Type B pancreatic cell (in vitro differentiated cells): Measurements from ENCODE around the gene EPB41L2. TPM values are rescaled to one million over a fixed set of nuclear protein-coding genes. Genes with fewer than 3 reads are reported as not detected.

Experiments
- DNase-seq: peaks from one replicate; pipeline ENCODE4 v3.0.0; 2021; ENCODE audit warnings: mixed read lengths; ENCODE audit not compliant: unreplicated experiment; ENCODE audit errors: extremely low spot score
- H3K27ac Mint-ChIP-seq: 2 replicates; pipeline ENCODE4 v1.8.0; 2021; ENCODE audit warnings: mild to moderate bottlenecking, mixed read lengths
- H3K27me3 Mint-ChIP-seq: 2 replicates; pipeline ENCODE4 v1.8.0; 2021; ENCODE audit warnings: mixed read lengths
- H3K36me3 Mint-ChIP-seq: 2 replicates; pipeline ENCODE4 v1.8.0; 2021; ENCODE audit warnings: mixed read lengths
- H3K4me1 Mint-ChIP-seq: one replicate; pipeline ENCODE4 v1.8.0; 2021; ENCODE audit warnings: mixed read lengths; ENCODE audit not compliant: unreplicated experiment
- H3K4me3 Mint-ChIP-seq: 2 replicates; pipeline ENCODE4 v1.8.0; 2021; ENCODE audit warnings: mild to moderate bottlenecking, mixed read lengths
- H3K9me3 Mint-ChIP-seq: 2 replicates; pipeline ENCODE4 v1.8.0; 2021; ENCODE audit warnings: mixed read lengths
- total RNA-seq: library from RNA; stranded (reverse); gene quantifications from 2 replicates; pipeline ENCODE4 v1.2.1, GENCODE V29; 2021; ENCODE audit warnings: low replicate concordance
- TF ChIP-seq, protein P1 (sequence below): fragments of 200-600 bp; sonication (generic); conservative IDR thresholded peaks from 2 replicates; pipeline ENCODE4 v1.5.0; 2021; ENCODE audit warnings: antibody characterized with exemption, mild to moderate bottlenecking

The EPB41L2 gene
- total RNA-seq, 1 donor from 2014 or later = 74.8 TPM

DNA sequence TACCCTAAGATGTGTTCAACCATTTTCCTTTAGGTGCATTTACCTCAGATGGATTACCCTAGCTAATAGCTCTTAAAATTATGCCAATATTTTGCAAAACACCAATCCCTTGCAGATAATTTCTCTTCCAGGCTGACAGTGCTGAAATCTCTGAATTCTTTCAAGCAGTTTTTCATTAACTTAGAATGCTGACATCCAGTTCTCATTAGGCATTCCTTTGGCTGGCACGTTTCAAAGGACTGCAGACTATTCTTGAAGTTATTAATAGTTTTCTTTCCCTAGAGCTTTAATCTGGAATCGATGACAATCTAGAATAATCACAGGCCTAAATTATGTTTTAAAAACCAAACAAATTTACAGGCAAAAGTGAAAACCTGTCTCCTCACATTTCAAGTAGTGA, 167.5 kb downstream of the EPB41L2 start:
- Mint-ChIP-seq H3K9me3 (no peaks in the 10 kb centered on the region), H3K36me3 (peaks cover 12% of the 10 kb centered on the region), H3K4me1 (no peaks in the 10 kb centered on the region), H3K27me3 (no peaks in the 10 kb centered on the region), H3K27ac (no peak overlapping the region), H3K4me3 (no peak overlapping the region)
- TF ChIP-seq, protein P1, sequence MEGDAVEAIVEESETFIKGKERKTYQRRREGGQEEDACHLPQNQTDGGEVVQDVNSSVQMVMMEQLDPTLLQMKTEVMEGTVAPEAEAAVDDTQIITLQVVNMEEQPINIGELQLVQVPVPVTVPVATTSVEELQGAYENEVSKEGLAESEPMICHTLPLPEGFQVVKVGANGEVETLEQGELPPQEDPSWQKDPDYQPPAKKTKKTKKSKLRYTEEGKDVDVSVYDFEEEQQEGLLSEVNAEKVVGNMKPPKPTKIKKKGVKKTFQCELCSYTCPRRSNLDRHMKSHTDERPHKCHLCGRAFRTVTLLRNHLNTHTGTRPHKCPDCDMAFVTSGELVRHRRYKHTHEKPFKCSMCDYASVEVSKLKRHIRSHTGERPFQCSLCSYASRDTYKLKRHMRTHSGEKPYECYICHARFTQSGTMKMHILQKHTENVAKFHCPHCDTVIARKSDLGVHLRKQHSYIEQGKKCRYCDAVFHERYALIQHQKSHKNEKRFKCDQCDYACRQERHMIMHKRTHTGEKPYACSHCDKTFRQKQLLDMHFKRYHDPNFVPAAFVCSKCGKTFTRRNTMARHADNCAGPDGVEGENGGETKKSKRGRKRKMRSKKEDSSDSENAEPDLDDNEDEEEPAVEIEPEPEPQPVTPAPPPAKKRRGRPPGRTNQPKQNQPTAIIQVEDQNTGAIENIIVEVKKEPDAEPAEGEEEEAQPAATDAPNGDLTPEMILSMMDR = no peak
- no peak for DNase-seq

DNA sequence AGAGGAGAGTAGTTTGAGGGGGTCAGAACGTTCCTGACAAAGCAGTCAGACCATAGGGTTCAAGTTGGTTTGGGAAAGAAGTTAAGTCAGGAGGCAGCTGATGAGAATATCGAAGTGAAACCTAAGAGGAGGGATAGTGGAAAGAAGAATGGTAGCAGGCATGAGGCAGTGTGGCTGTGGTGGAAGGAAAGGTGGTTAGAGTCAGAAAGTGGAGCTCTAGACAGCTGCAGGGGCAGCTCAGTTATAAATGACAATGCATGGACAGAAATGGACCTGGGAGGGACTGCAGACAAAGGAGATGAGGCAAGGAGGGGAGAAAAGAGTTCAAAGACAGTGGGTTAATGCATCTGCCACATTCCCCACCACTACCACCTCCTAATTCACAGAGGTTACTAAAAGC, 169.3 kb downstream of the EPB41L2 start:
- TF ChIP-seq, protein P1 = no peak
- Mint-ChIP-seq H3K4me1 (no peaks in the 10 kb centered on the region), H3K4me3 (no peak overlapping the region), H3K9me3 (no peaks in the 10 kb centered on the region), H3K27me3 (no peaks in the 10 kb centered on the region), H3K36me3 (peaks cover 15% of the 10 kb centered on the region), H3K27ac (no peak overlapping the region)
- no peak for DNase-seq

GRCh38 chr6:130893277-130893676, 169.8 kb downstream of the EPB41L2 start:
- Mint-ChIP-seq H3K27ac (no peak overlapping the region), H3K4me1 (no peaks in the 10 kb centered on the region), H3K36me3 (peaks cover 15% of the 10 kb centered on the region), H3K27me3 (no peaks in the 10 kb centered on the region), H3K9me3 (no peaks in the 10 kb centered on the region), H3K4me3 (no peak overlapping the region)
- DNase-seq = no peak
- TF ChIP-seq, protein P1 = no peak

- peaks cover 15% of the 10 kb centered on the region for H3K36me3 Mint-ChIP-seq
- TF ChIP-seq, protein P1 = no peak
- no peaks in the 10 kb centered on the region for H3K4me1 Mint-ChIP-seq
- DNase-seq = no peak
- H3K27ac Mint-ChIP-seq = no peak overlapping the region
- H3K27me3 Mint-ChIP-seq = no peaks in the 10 kb centered on the region
- H3K4me3 Mint-ChIP-seq = no peak overlapping the region
- no peaks in the 10 kb centered on the region for H3K9me3 Mint-ChIP-seq
Measured at GRCh38 chr6:130890521-130890971, 172.5 kb downstream of the EPB41L2 start.

DNA sequence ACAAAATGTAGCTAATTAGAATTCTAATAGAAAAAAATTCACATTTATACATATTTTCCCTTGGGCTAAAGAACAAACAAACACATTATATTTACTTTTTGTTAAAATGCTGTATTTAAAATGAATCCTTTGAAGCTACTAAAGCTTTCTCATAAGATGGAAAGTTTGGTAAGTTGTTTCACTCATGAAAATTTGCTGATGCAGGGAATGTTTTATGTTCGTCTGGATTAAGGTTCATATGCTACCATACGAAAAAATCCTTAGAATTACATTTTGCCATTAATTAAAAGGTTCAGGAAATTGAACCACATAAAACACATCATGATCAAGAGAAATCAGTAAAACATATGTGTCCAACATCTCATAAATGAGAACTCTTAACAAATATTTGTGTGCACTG, 173.6 kb downstream of the EPB41L2 start:
- no peaks in the 10 kb centered on the region for H3K9me3 Mint-ChIP-seq
- TF ChIP-seq, protein P1 = no peak
- DNase-seq = no peak
- H3K27me3 Mint-ChIP-seq = no peaks in the 10 kb centered on the region
- H3K4me3 Mint-ChIP-seq = no peak overlapping the region
- peaks cover 15% of the 10 kb centered on the region for H3K36me3 Mint-ChIP-seq
- no peaks in the 10 kb centered on the region for H3K4me1 Mint-ChIP-seq
- H3K27ac Mint-ChIP-seq = no peak overlapping the region

DNA sequence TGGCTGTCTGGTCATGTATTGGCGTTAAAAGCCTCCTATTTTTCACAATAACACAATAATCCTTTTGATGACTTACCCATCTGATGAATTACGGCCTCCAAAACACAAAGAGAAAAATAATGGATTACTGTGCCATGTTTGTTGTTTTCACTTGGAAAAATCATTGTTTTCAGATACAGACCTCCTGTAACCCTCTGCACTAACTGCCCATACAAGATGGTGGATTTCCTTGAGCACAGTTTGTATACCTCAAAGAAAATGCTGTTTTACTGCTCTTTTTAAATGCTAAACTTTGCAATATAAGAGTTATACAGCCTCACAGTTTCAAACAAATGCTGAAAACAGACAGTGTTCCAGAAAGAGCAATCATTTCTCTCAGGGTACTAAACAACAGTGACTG, 174.8 kb downstream of the EPB41L2 start:
- H3K4me3 Mint-ChIP-seq = no peak overlapping the region
- no peaks in the 10 kb centered on the region for H3K4me1 Mint-ChIP-seq
- no peaks in the 10 kb centered on the region for H3K27me3 Mint-ChIP-seq
- DNase-seq = no peak
- no peak overlapping the region for H3K27ac Mint-ChIP-seq
- peaks cover 10% of the 10 kb centered on the region for H3K36me3 Mint-ChIP-seq
- TF ChIP-seq, protein P1 = no peak
- H3K9me3 Mint-ChIP-seq = no peaks in the 10 kb centered on the region
